HG02981 (cell line): ENCODE data around the gene GORASP1.
A peak's percentile ranks its signal among the peaks of the same experiment; 100 is the strongest.
"Not testable (repeated sequence)": the region's sequence is repeated elsewhere in the genome, so short reads cannot be mapped to it uniquely, and the experiment has no call there.

Experiments used
- ATAC-seq: cut with Tn5 transposase; IDR thresholded peaks from one replicate; pipeline ENCODE4 v1.9.1; 2021; ENCODE audit warnings: mild to moderate bottlenecking, moderate library complexity; ENCODE audit not compliant: unreplicated experiment

The GORASP1 gene

DNA sequence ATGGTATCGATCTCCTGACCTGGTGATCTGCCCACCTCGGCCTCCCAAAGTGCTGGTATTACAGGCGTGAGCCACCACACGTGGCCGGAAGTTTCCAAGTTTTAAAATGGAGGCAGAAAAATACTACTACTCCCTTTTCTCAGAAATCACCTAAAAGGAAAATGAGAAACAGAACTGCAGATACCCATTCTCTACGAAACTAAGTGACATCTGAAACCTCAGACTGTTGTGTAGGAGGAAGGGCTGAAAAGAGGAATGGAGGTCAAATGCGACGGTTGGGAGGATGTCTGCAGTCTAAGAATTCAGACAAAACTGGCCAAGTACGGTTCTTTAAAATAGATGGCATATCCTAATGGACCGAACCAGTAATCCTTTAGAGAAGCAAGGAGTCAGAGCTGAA is 31.5 kb downstream of the GORASP1 start:
- ATAC-seq: no peak

- ATAC-seq: no peak
Measured at GRCh38 chr3:39068556-39068955, 38.9 kb downstream of the GORASP1 start.

DNA sequence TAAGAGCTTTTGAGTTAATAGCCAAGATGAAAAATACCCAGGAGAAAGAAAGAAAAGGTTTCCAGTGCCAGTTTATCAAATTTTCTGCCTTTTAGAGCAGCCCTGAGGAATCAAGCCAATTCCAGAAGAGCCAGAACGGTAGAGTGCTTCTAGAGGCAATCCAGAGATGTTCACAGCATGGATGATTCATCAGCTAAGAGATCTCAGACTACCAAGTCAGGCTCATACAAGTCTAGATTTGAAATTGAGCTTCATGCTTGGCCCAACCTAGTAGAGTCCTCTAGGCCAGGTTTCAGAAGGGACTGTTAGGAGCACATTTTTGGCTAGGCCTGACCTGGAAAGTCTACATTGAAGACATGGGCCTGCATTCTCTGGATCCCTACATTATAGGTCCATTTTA is 40.1 kb downstream of the GORASP1 start:
- no peak for ATAC-seq

DNA sequence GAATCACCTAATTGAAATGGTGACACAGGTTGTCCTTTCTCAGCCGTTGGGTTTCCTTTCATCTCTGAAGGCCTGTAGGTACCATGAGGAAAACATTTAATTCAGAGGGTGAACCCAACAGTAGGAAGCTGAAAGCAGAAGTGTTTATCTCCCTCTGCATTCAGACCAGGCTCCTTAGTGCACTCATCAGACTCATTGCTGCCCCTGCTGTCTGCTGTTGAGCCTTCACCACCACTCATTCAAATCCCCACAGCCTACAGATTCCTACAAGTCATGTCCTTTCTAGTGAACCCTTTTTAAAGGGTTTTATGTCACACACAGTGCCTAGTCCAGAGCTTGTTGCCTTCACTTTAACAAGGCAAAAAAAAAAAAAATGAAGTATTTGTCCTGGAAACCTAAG is 42.2 kb downstream of the GORASP1 start:
- ATAC-seq: peak; percentile 98

GRCh38 chr3:39064646-39065045 is 42.8 kb downstream of the GORASP1 start:
- ATAC-seq: no peak

DNA sequence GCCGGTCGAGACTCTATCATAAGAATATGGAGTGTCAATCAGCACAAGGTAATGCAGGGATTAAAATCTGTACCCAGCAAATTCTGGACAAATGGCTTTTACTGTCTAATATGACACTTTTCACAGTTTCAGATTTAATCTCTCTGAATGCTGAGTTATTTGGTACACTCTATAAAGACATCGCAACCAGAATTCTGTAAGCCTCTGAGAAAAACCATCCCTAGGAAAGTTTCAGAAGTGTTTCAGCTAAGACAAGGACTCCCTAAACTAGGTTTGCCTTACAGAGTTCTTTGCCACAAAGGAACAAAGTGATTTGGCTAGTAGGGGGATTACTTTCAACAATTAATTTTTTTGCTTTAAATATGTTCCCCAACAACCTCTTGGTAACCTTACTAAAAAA is 44.3 kb downstream of the GORASP1 start:
- ATAC-seq: no peak

- ATAC-seq: no peak
Measured at GRCh38 chr3:39062180-39062579, 45.2 kb downstream of the GORASP1 start.

DNA sequence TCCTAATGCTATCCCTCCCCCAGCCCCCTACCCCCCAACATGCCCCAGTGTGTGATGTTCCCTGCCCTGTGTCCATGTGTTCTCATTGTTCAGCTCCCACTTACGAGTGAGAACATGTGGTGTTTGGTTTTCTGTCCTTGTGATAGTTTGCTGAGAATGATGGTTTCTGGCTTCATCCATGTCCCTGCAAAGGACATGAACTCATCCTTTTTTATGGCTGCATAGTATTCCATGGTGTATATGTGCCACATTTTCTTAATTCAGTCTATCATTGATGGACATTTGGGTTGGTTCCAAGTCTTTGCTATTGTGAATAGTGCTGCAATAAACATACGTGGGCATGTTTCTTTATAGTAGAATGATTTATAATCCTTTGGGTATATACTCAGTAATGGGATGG is 46.2 kb downstream of the GORASP1 start:
- ATAC-seq: not testable (repeated sequence)

DNA sequence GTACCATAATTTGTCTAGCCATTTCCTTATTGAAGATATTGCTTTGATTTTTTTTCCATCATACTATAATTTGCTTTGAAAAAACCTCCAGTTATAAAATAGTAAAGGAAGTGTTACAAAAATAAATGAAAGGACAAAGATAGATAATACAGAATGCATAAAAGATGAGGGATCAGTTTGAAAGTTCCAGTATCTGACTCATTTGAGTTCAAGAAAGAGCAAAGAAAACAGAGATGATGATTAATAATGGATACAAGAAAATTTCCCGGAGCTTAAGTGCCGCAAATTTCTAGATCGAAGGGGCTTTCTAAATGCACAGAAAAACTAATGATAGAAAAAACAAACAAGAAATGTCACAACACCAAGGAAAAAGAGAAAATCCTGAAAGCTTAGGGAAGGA is 51.3 kb downstream of the GORASP1 start:
- ATAC-seq: no peak

- ATAC-seq: no peak
Measured at GRCh38 chr3:39053696-39054095, 53.7 kb downstream of the GORASP1 start.

DNA sequence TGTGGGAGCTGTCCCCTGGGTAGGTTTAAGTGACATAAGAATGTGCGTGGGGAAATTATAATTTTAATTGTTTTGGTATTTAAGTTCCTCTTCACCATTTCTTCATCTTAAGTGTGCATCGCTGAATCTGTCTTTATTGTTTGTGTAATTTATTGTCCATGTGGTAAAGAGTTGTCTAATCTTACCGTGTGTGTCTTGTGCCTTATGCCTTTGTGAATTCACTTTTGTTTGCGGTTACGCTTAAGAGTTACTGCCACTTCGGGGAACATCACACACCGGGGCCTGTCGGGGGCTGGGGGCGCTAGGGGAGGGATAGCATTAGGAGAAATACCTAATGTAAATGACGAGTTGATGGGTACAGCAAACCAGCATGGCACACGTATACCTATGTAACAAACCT is 54.8 kb downstream of the GORASP1 start:
- no peak for ATAC-seq

- ATAC-seq: peak; percentile 96
Measured at GRCh38 chr3:39051649-39052561, 55.5 kb downstream of the GORASP1 start, which contains the start of the genes SCN11A and WDR48. Gene SCN11A (minus strand): TSS chr3:39051944. CDS start chr3:38950362, 101,582 bp downstream. Gene WDR48 (plus strand): TSS chr3:39052016. CDS start chr3:39052026, 10 bp downstream.

DNA sequence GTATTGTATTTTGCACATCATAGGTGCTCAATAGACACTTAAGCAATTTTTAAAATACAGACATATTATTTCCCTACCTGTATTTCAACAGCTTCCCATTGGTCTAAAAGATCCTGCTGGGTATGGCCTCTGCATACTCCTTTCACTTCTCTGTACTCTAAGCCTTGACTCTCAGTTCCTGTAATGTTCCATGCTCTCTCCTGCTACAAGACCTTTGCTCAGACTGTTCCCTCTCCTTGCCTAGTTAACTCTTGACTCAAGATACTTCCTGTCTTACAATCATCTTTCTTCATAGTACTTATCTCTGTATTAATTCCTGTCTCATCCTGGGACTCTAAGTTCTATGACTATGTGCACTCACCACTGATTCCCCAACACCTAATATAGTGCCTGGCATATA is 57.4 kb downstream of the GORASP1 start:
- peak; percentile 32 for ATAC-seq
